NCI-H2196 treated with DMSO at 0.1 percent for 48 hours (cell line): ENCODE measurements around the gene TUBE1.
"Not testable (repeated sequence)": the region's sequence is repeated elsewhere in the genome, so short reads cannot be mapped to it uniquely, and the experiment has no call there.

Source experiments
- DNase-seq: peaks from one replicate; lab custom pipeline; 2025; ENCODE audit not compliant: unreplicated experiment; lab: John Stamatoyannopoulos, UW

Gene TUBE1

GRCh38 chr6:112065426-112065986 is 21.8 kb downstream of the TUBE1 start:
- no peak for DNase-seq

- DNase-seq, result no peak
Observed at GRCh38 chr6:112062966-112063365, 24.3 kb downstream of the TUBE1 start.

- no peak for DNase-seq
Observed at GRCh38 chr6:112061605-112062004, 25.7 kb downstream of the TUBE1 start.

GRCh38 chr6:112058243-112059032 is 28.8 kb downstream of the TUBE1 start:
- no peak for DNase-seq

DNA sequence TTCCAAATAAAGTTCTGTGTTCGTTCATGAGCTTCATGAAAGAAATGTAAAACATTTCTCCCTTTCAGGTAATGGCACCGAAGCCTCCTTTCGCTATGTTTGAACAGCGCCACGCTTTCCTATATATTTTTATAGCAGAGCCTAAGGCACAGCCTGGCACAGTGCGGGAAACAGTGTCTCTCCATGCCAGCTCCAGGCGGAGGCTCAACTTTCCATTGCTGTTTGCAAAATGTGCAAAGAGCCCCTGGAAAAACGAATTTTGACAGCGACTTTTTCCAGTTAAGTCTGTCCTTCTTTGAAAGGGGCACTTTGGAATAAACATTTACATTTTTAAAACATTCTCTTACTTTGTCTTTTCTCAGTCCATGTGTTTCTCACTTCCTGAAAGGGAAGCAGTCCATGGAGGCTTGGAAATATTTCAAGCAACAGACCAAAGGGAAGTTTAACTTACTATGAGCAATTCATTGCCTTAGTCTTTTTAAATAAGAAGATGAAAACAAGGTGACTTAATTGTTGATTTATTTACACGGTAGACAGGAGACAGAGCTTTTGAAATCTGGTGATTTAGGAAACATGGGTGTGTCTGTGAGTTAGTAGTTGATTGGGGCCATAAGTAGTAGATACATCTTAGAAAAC is 32.6 kb downstream of the TUBE1 start:
- no peak for DNase-seq

DNA sequence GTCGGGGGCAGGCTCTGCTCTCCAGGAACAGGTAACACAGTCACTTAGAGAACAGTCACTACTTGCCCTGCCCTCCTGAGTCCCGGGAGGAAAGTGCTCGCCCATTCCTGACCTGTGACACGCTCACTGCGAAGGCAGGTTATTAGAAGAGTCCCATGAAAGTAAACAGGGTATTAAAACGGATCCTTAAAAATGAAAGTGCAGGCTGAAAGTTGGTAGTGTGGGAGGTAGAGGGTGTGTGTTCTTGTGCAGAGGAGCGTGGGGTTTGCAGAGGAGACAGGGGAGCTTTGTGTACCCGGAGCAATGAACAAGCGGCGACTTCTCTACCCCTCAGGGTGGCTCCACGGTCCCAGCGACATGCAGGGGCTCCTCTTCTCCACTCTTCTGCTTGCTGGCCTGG is 33.3 kb downstream of the TUBE1 start, which contains the start of gene CCN6:
TSS of gene CCN6 (plus strand) at position 104 of the 400 bp plus-strand sequence. CDS start at position 358, 254 bp downstream.
- no peak for DNase-seq

DNA sequence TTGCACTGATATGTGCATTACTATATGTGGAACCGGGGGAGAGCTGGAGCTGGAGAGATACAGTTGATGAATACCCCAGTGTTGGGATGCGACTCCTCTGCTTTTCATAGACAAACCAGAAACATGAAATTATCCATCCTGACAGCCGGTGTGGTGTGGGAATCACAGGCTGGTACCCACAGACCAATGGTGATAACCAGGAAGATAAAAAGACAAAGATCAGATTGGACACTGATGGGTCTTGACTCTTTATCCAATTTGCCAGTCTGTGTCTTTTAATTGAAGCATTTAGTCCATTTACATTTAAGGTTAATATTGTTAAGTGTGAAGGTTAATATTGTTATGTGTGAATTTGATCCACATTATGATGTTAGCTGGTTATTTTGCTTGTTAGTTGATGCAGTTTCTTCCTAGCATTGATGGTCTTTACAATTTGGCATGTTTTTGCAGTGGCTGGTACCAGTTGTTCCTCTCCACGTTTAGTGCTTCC is 36.0 kb downstream of the TUBE1 start:
- not testable (repeated sequence) for DNase-seq

DNA sequence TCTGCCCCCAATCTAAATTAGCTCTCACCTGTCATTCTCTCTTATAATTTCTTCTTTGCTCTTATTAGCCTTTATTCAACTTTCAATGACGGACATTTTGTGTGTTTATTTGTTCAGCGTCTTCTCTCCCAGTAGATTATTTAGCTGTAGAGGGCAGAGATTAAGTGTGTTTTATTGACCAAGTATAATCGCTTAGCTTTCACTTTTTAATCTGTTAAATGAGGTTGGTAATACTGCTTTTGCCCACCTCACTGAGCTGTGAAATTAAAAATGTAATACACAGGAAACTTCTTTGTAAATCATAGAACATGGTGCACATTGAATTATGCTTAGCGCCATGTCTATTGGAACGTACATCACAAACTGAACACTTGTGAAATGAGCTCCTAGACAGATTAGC is 36.9 kb downstream of the TUBE1 start:
- no peak for DNase-seq

DNA sequence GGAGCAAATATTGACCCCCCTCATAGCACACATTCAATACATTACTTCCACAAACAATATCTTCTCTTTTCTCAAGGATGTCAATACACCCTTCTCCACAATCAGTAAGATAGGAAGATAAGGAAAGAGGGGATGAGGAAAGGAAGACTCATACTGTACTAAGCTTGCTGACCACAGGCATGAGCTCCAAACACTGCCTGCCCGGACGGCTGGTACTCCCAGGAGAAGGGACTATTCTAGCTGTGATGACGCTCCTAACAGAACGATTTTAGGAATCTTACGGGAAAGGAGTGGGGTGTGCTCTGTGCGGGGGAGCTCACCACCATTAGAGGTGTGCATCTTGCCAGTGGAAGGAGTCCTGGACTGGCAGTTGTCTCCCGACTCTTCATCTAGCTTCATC is 37.3 kb downstream of the TUBE1 start:
- no peak for DNase-seq

DNA sequence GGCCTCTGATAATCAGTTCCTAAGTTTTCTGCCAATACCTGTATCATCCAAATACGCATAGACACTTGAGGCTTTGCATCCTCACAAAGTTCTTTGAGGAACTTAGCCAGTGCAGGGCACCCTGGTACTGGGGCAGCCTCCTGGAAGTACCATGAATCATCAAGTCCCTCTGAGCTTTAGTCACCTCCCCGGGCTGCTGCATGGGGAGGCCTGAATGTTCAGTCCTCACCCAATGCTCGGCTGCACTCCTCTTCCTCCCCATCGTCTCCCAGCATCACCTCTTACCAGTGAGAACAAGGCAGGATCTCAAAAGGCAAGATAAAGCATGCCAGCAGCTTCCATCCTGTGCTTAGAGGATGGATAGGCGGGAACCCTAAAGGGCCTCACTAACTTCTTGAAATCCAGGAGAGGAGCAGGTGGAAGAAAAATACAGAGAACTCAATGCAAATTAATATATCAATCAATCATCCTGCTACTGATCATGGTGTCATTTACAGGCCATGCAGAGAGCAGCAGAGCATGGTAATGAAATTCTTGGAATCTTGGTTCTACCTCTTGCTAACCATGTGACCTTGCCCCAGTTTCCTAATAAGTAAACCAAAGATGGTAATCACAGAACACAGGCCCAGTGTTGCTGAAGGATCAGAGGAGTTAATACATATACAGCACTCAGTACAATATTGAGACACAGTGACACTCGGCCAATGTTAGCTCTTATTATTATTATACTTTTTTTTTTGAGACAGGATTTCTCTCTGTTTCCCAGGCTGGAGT is 38.1 kb downstream of the TUBE1 start:
- DNase-seq, result no peak

- not testable (repeated sequence) for DNase-seq
Observed at GRCh38 chr6:112047523-112047922, 39.8 kb downstream of the TUBE1 start.

- DNase-seq, result no peak
Observed at GRCh38 chr6:112044856-112045255, 42.4 kb downstream of the TUBE1 start.

- DNase-seq, result no peak
Observed at GRCh38 chr6:112044196-112044595, 43.1 kb downstream of the TUBE1 start.

GRCh38 chr6:112043032-112044007 is 44.0 kb downstream of the TUBE1 start:
- peak; percentile 83 for DNase-seq

- no peak for DNase-seq
Observed at GRCh38 chr6:112041535-112041934, 45.7 kb downstream of the TUBE1 start.

GRCh38 chr6:112040956-112041355 is 46.3 kb downstream of the TUBE1 start:
- DNase-seq, result no peak

- DNase-seq, result no peak
Observed at GRCh38 chr6:112039431-112039770, 47.9 kb downstream of the TUBE1 start.

GRCh38 chr6:112038756-112039430 is 48.4 kb downstream of the TUBE1 start:
- DNase-seq, result no peak

DNA sequence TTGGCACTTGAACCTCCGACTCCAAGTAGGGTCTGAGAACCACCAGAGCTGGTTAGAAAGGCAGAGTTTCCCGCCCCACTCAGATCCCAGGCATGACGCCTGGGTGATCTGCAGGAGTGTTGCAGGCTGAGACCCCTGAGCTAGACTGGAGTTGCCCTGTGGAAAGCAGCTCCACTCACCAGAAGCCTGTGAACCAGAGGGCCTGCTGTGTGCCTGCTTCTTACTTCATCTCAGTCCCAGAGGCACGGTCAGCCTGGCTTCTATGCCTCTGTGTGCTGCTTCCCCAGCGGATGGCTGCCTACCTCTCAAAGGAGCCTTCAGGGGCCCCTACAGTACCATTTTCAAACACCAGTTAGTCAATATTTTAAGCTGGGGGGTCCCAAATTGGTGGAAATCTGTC is 49.0 kb downstream of the TUBE1 start:
- no peak for DNase-seq

DNA sequence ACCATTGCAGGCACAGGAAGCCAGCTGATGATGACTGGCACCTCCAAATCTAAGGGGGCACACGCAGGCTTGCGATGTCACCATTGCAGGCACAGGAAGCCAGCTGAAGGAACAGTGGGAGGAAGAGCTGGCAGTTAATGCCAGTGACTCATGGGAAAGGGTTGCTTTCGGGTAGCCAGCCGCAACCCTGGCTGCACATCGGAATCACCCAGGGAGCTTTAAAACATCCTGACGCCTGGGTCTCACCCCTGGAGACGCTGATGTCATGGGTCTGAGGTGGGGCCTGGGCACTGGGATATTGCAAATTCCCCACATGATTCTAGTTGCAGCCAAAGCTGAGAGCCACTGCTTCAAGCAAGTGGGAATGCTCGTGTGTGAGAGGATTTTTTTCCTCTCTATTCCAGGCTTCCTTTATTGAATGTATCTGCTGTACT is 49.5 kb downstream of the TUBE1 start:
- no peak for DNase-seq
